Head of caudate nucleus (tissue), 42 donors: ENCODE measurements around the gene CCNG2.

Experiments
- DNase-seq, 42 donors: peaks; one replicate each; pipeline versions ENCODE4 v3.0.0 to v3.0.0-alpha.2; 2020 to 2021; ENCODE audit warnings: mixed read lengths in 7 of 42
- intact Hi-C: fragments of 100-400 bp; cut with DNase I; formaldehyde crosslinking; loops from one replicate; pipeline ENCODE4 v1.15.0; 2022

CCNG2 gene

GRCh38 chr4:77145842-77146185, 11.2 kb upstream of the CCNG2 start:
- DNase-seq = no peak
- intact Hi-C loops = no loop called here

GRCh38 chr4:77146186-77147078, 10.6 kb upstream of the CCNG2 start:
- intact Hi-C loops = no loop called here
- DNase-seq = no peak

GRCh38 chr4:77147079-77147782, 9.8 kb upstream of the CCNG2 start:
- no peak for DNase-seq
- intact Hi-C loops = no loop called here

DNA sequence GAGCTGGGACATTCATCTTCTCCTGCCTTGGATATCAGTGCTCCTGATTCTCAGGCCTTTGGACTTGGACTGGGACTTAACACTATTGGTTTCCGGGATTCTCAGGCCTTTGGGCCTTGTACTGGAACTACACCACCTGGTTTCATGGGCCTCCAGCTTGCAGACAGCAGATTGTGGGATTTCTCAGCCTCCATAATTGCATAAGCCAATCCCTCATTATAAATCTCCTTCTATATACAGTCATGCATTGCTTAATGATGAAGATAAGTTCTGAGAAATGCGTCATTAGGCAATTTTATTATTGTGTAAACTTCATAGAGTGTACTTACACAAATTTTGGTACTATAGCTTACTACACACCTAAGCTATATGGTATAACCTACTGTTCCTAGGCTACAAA, 8.9 kb upstream of the CCNG2 start:
- intact Hi-C loops = no loop called here

GRCh38 chr4:77149789-77150188, 7.2 kb upstream of the CCNG2 start:
- intact Hi-C loops = loop anchor here (10.0 kb wide), 1 partner anchor 195 kb away; no protein-coding TSS in a partner anchor

More for the DNA sequence above, 8.9 kb upstream of the CCNG2 start:
- DNase-seq = no peak

GRCh38 chr4:77151241-77151640, 5.8 kb upstream of the CCNG2 start:
- intact Hi-C loops = loop anchor here (10.0 kb wide), 1 partner anchor 196 kb away; no protein-coding TSS in a partner anchor
- DNase-seq = no peak

More at GRCh38 chr4:77149789-77150188, 7.2 kb upstream of the CCNG2 start:
- no peak for DNase-seq

GRCh38 chr4:77152421-77152820, 4.6 kb upstream of the CCNG2 start:
- intact Hi-C loops = loop anchor here (10.0 kb wide), 1 partner anchor 198 kb away; no protein-coding TSS in a partner anchor
- DNase-seq = no peak

- no peak for DNase-seq
- intact Hi-C loops = loop anchor here (10.0 kb wide), 1 partner anchor 198 kb away; no protein-coding TSS in a partner anchor
Measured at GRCh38 chr4:77153006-77153405, 4.0 kb upstream of the CCNG2 start.

GRCh38 chr4:77154065-77154464, 2.9 kb upstream of the CCNG2 start:
- DNase-seq = no peak
- intact Hi-C loops = loop anchor here (10.0 kb wide), 1 partner anchor 199 kb away; no protein-coding TSS in a partner anchor

DNA sequence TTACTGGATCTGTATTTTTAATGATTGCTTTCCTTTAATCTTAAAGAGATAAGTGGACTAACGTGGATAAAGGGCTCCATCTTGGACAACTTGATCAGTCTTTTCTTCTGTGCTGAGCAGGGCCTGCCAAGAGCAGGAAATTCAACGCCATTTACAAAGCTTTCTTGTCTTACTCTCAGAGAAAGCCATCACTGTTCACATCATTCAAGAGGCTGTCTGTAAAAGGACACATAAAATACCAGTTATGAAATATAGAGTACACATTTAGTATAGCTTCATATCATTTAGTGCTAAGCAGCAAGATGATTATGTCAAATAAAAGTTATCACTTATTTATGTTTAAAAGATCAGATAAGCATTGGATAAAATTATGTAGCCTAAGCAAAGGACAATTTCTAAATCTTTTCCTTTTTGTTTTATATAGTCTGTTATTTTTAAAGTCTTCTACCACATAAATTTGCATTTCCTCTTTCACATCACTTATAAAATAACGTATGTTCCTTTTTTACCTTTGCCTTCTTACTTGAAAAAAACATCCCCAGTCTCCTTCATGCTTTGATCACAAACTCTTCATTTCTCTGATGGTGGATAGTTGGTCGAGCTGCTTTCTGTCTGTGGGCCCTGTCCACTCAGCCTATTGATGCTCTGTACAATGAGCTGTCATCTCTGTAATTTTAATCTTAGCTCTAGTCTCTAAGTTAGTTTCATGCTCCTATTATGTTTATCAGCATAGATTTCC, 2.1 kb upstream of the CCNG2 start:
- DNase-seq = peak in 8 of 42 donors; percentile 11 to 49 (median 28)
- intact Hi-C loops = loop anchor here (5.0 to 10.0 kb wide), 2 partner anchors 78 to 200 kb away; partner anchors contain the start of gene CCNI

GRCh38 chr4:77155631-77156452, 1.2 kb upstream of the CCNG2 start:
- peak in 3 of 42 donors; percentile 9 to 30 (median 16) for DNase-seq
- intact Hi-C loops = loop anchor here (5.0 to 10.0 kb wide), 2 partner anchors 79 to 201 kb away; partner anchors contain the start of gene CCNI

DNA sequence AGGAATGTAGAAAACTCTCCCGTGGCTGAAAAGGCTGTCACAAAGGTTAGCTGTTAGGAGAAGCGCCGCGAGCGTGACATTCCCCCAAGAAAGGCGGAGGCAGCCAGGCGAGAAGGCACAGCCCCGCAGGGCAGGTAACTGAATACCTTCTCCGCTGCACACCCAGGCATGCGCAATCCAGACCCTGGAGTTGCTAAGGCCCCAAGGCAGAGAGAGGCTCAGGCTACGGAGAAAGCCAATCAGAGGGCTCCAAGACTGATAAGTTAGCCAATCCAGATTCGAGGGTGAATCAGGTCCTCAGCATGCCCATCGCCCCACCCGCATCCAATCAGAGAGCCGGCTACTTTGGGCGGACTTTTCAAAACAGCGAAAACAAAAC, 485 bp upstream of the CCNG2 start:
- intact Hi-C loops = loop anchor here (5.0 to 10.0 kb wide), 2 partner anchors 79 to 202 kb away; partner anchors contain the start of gene CCNI

GRCh38 chr4:77157859-77158486, 966 bp downstream of the CCNG2 start:
- intact Hi-C loops = loop anchor here (5.0 to 10.0 kb wide), 2 partner anchors 81 to 203 kb away; partner anchors contain the start of gene CCNI
- DNase-seq = peak; percentile 53 to 89 (median 79)

More for the DNA sequence above, 485 bp upstream of the CCNG2 start:
- DNase-seq = peak; percentile 91 to 99 (median 98)

- peak in 9 of 42 donors; percentile 10 to 49 (median 14) for DNase-seq
Measured at GRCh38 chr4:77158487-77158861, 1.5 kb downstream of the CCNG2 start.

GRCh38 chr4:77159806-77160205, 2.8 kb downstream of the CCNG2 start:
- DNase-seq = no peak
- intact Hi-C loops = loop anchor here (5.0 to 10.0 kb wide), 2 partner anchors 83 to 205 kb away; partner anchors contain the start of gene CCNI

More at GRCh38 chr4:77158487-77158861, 1.5 kb downstream of the CCNG2 start:
- intact Hi-C loops = loop anchor here (5.0 to 10.0 kb wide), 2 partner anchors 81 to 204 kb away; partner anchors contain the start of gene CCNI

DNA sequence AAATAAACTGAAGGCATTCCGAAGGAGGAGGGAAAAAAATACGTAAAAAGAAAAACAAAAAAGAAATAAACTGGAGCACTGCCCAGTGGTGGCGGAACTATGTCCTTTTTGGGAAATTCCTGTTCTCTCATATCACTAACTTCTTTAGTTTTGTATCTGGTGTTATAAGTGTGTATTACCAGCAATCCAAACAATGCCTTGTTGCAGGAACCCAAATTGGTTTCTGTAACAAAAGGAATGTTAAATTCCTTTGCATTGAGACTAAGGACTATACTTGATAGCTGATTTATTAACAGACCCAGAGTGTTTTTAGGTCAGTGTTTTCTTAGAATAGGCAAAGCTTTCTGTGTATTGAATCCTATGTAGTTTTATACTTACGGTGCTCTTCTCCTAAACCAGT, 6.6 kb downstream of the CCNG2 start:
- no peak for DNase-seq
- intact Hi-C loops = no loop called here

DNA sequence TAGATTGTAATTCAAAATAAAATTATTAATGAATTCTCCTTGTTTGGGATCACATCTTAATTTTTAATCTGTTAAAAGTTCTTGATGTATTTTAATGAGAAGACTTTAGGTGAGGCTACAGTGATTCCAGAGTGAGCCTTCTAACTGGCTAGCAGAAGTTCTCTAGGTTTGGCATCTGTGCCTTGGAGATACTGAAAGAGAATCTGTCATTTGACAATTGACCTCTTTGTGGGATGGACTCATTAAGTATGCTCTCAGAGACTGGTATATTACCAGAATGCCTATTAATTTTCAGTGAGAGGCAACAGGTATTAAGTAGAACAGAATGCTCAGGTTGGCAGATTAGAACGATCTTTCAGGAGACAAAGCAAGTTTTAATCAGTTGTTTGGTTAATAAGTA, 10.2 kb downstream of the CCNG2 start:
- no peak for DNase-seq
- intact Hi-C loops = no loop called here
